Esophagus (tissue), 2 donors: ENCODE results near the gene PRX. TPM values are rescaled to one million over a fixed set of nuclear protein-coding genes. Genes with fewer than 3 reads are reported as not detected.

Experiments used
- polyA plus RNA-seq, 2 donors: library from polyadenylated mRNA; stranded (reverse); fragments of 200-250 nt; gene quantifications; one replicate each; pipeline ENCODE4 v1.2.3, GENCODE V29; 2013
- donor health status: healthy with polysubstance abuse.
- donor health status: Bipolar disorder and iron deficiency.

PRX gene
- polyA plus RNA-seq, 2 donors, result 1.0 to 1.1 TPM

Other genes with a start within 250 kb of the PRX start
- gene MAP3K10, start 222.0 kb downstream of the PRX start, polyA plus RNA-seq, result 10 to 100 TPM in 1 of 2 donors, 1 to 10 TPM in 1; 5.9 to 13.5 TPM
- not detected for gene TTC9B, start 195.0 kb downstream of the PRX start, polyA plus RNA-seq
- gene CCNP, start 186.7 kb downstream of the PRX start, polyA plus RNA-seq, result under 1 TPM; 0.06 to 0.07 TPM
- gene AKT2, start 128.0 kb downstream of the PRX start, polyA plus RNA-seq, result 10 to 100 TPM; 51.9 to 56.0 TPM
- 10 to 100 TPM; 13.8 to 15.4 TPM for gene C19orf47, start 65.0 kb downstream of the PRX start, polyA plus RNA-seq
- 10 to 100 TPM; 46.6 to 60.1 TPM for gene PLD3, start 64.7 kb downstream of the PRX start, polyA plus RNA-seq
- under 1 TPM; 0.04 to 0.08 TPM for gene HIPK4, start 23.2 kb downstream of the PRX start, polyA plus RNA-seq
- gene SERTAD1, start 12.6 kb upstream of the PRX start, polyA plus RNA-seq, result 10 to 100 TPM; 20.7 to 21.5 TPM
- gene SERTAD3, start 31.0 kb upstream of the PRX start, polyA plus RNA-seq, result 10 to 100 TPM; 12.2 to 19.1 TPM
- 100 to 1,000 TPM; 213 to 241 TPM for gene BLVRB, start 52.4 kb upstream of the PRX start, polyA plus RNA-seq
- 1 to 10 TPM in 1 of 2 donors, under 1 TPM in 1; 0.68 to 1.2 TPM for gene SPTBN4, start 53.6 kb upstream of the PRX start, polyA plus RNA-seq
- 10 to 100 TPM; 47.9 to 53.6 TPM for gene SHKBP1, start 163.5 kb upstream of the PRX start, polyA plus RNA-seq
- 100 to 1,000 TPM in 1 of 2 donors, 10 to 100 TPM in 1; 69.9 to 117 TPM for gene LTBP4, start 188.0 kb upstream of the PRX start, polyA plus RNA-seq